ENCODE data around the gene TMEM222.
"Not testable (repeated sequence)": the region's sequence is repeated elsewhere in the genome, so short reads cannot be mapped to it uniquely, and the experiment has no call there.

TMEM222 gene

GRCh38 chr1:27380766-27381733 lies 59.1 kb downstream of the TMEM222 start:
- DNase-seq, result no peak

- DNase-seq, result no peak
These were observed 60.2 kb downstream of the TMEM222 start for GRCh38 chr1:27381969-27382762.

- DNase-seq, result no peak
These were observed 61.2 kb downstream of the TMEM222 start, which contains the start of gene CD164L2 for GRCh38 chr1:27383039-27383605. CD164L2 (minus strand) TSS chr1:27383333; CDS start chr1:27383239, 94 bp downstream.

- no peak for DNase-seq
These were observed 61.7 kb downstream of the TMEM222 start for GRCh38 chr1:27383661-27384060.

GRCh38 chr1:27384797-27385196 lies 62.8 kb downstream of the TMEM222 start:
- DNase-seq, result not testable (repeated sequence)
